Stimulated activated CD8-positive, alpha-beta memory T cell treated with anti-CD3 and anti-CD28 coated beads, Interleukin-4, amount 100 ng/mL, for 48 hours (primary cell): ENCODE data around the gene KRT71.

ENCODE experiments used
- DNase-seq: peaks from one replicate; pipeline ENCODE4 v3.0.0-alpha.2; 2020

KRT71 gene

DNA sequence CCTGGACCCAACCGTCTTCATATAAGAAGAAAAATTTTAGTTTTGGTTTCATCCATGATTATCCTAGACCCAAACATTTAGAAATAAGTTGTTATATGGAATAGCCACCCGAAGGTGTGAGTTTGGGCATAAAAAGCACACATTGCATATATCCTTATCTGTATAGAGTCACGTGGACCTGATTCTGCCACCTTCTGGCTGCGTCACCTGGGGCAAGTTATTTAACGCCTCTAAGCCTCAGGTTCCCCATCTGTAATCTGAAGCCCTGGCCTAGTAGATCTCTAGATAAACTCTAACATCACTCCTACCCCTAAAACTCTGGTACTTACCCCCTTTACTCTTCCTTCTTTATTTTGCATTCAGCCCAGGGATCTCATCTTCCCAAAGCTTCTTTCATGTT is 18.5 kb downstream of the KRT71 start:
- DNase-seq, result no peak

DNA sequence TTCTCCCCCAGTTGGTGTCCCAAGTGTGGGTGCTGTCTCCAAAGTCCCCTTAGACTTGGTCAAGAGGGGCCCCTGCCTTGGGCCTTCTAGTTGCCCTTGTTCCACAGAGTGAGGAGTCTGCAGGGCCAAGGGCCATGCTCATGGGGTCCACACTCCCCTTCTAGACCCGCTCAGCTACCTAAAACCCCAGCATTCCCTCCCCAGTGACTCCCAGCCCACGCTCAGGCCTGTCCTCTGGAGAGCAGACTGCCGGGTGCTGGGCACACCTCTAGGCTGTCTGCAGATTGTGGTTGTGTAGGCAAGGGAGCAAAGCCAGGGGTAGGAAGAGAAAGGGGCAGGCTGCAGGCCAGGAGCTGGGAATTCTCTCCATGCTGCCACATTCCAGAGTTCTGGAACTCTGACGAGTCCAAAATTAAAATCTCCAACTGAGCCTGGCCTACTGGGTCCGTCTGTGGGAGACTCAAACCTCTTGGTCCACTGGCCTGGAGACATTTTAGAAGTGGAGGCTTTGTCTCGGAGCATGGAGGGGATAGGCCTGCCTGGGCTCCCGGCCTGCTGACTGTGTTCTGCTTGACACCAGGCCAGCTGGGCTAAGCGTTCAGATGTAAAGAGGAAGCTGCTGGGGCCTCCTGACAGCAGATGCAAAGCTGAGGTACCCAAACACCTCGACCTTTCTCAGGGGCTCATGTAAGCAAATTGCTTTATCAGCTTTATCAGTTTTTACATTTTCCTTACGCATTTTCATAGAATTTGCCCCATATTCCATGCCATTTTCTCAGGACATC is 19.1 kb downstream of the KRT71 start:
- no peak for DNase-seq

DNA sequence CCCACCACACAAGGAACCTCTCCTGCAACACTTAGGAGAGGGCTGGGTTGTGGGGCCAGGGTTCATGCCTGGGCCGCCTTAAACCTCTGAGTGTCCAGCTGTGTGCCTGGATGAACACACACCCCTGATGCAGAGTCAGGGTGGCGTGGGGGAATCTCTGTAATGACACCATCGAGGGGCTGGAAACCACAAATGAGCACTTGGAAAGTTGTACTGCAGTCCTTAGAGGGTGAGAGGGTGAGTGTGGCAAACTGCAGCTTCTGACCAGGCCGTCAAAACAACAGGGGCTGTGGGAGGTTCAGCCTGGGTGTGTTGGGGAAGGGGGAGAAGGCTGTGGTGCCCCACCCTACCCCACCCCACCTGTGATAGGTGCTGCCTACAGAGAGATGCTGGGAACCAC is 20.3 kb downstream of the KRT71 start:
- DNase-seq, result no peak

DNA sequence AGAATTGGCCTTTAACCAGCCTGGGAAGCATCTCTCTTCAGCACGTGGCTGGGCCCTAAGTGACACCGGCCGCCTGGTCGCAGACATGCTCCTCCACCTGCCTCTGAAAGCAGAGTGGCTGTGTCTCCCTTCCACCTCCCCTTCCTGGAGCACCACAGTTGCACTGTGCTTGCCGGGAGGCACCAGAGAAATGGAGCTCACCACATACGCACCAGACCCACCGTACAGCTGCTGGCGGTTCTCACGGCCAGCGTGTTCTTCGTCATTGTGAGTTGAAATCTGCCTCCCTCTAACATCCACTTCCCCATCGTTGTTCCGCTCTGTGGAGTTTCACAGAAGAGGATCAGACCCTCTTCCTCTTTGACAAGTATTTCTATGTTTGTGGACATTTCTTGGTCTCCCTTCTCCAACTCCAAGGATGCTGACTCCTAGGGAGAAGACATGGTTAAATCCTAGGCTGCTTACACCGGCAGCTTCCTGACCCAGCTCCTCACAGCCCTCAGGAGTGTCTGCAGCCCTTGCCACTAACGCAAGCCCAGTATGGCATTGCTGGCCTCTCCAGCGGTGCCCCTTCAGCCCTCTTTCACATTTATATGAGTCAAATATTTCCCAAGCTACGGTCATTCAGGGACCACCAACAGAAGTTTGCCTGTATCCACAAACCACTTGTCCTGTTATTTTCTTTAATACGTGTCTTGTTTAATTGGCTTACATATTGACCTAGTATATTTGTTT is 21.2 kb downstream of the KRT71 start:
- DNase-seq, result no peak

DNA sequence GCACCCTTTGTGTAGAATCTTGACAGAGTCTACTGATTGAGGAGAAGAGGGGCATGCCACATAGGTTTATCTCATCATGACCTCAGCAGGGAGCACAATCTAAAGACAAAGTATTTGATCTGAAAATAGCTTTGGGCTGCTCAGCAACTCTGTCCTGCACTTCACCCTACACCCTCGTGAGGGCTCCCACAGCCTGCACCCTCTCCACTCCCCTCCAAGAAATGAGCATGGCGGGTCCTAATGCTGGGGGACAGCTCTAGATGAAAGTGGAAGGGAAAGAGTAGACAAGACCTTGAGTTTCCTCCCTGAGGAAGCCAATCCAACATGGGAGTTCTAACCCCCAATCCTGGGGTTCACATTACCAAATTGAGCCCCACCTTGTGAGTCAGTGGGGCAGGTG is 22.0 kb downstream of the KRT71 start:
- DNase-seq, result no peak

DNA sequence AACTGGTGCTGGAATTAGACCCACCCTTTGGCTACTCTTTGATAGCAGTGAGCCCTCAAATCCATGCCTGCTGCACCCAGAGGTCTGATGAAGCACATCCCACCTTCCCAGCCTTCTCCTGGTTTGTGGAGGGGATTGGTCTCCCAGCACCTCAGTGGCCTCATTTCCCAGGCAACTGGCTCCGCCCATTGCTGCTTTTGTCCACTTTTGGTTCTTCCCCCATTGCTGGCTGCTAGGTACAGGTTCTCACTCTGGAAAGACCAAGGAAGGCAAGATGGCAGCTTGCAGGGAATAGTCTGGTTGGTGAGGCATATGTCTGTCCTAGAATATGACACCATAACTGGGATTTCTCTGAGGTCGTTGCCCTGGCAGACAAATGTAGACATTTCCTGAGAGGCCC is 22.6 kb downstream of the KRT71 start:
- DNase-seq, result no peak

DNA sequence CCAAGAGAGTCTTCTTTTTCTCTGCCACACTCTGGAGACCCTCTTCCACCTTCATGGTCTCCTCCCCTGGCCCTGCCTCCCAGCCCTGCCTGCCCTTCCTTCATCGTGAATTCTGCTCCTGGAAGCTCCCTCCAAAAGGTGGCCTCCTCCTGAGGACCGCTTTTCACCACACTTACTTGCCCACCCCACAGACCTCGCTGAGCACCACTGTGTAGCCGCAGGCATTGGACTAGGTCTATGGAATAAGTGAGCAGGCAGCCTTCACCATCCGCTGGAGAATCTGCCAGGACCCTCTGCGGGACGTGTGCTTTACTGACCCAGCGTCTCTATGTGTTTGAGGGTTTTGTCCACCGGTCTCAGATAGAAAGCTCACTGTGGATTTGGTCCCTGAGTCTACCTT is 23.1 kb downstream of the KRT71 start:
- DNase-seq, result no peak

DNA sequence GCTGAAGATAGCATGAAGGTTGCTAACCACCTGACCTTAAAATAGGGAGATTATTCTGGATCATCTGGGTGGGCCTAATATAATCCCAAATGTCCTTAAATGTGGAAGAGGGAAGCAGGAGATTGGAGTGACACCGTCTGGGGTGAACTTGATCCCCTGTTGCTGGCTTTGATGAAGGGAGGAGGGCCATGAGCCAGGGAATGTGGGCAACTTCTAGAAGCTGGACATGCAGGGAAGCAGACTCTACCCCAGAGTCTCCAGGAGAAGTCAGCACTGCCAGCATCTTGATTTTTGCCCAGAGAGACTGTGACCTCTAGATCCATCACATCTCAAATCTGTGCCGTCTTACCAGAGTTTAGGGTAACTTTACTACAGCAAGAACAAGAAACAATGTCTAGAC is 23.5 kb downstream of the KRT71 start:
- no peak for DNase-seq

DNA sequence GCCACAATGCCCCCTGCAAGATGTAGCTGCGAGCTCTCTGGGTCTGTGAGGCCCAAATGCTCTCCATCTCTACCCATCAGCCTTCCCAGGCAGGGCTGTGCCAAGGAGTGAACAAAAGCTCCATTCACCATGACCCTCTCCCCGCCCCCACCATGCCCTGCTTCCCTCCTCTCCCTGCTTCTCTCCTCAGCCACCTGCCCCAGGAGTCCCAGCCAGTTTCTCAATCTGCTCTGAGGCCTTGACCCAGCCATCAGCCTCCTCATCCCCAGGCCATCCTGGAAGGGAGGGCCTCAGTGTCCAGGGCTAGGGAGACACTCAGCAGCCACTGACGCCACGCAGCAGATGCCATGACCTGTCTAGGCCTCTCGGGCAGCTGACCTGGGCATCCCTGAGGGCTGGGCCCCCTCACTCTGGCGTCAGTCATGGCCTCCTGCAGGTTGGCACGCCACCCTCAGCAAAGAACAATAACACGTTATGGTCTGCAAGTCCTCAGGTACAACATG is 24.3 kb downstream of the KRT71 start:
- DNase-seq, result no peak

DNA sequence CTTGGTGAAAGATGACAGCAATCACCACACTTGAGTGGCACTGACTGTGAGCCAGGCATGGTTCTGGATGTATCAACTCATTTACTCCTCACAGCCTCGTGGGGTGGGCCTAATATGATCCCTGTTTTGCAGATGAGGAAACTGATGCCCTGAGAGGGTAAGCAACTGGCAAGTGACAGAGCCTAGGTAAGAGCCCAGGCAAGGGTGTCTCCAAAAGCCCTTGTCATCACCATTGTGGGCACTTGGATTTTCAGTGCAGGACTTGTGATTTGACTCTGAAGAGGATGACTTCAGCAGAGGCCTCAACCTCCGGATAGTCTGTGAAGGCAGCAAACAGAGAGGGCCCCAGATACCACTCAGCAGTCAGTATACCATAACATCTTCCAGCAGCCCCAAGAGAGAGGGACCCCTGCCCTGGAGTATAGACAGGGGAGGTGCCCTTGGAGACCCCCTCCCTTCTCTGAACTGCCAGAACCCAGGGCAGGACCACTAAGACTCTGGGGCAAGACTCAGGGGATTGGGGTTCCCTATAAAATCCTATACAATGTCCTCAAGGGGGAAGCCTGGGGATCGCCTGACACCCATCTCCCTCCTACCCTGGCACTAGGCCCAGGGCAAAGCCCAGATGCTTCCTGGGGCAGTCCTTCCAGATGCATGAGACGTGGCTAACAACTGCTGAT is 25.7 kb downstream of the KRT71 start:
- DNase-seq, result peak; percentile 12

DNA sequence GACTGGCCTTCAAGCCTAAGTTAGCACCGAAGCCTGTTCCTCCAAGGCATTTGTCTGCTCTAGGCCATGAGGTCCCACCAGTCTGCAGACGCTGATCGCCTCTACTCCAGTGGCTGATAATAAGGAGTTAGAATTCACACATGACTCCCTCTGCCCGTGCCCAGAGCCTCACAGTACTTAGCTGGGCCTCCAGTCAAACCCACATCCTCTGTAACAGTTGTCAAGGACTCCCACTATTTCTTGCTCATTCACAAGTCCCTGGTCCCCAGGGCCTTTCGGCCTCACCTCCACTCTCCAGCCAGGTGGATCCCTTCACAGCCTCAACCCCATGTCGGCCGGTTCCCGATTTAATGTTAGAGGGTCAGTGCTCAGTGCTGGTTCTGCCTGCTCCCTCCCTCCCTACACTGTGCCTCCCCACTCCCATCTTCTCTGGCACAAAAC is 26.4 kb downstream of the KRT71 start:
- no peak for DNase-seq

DNA sequence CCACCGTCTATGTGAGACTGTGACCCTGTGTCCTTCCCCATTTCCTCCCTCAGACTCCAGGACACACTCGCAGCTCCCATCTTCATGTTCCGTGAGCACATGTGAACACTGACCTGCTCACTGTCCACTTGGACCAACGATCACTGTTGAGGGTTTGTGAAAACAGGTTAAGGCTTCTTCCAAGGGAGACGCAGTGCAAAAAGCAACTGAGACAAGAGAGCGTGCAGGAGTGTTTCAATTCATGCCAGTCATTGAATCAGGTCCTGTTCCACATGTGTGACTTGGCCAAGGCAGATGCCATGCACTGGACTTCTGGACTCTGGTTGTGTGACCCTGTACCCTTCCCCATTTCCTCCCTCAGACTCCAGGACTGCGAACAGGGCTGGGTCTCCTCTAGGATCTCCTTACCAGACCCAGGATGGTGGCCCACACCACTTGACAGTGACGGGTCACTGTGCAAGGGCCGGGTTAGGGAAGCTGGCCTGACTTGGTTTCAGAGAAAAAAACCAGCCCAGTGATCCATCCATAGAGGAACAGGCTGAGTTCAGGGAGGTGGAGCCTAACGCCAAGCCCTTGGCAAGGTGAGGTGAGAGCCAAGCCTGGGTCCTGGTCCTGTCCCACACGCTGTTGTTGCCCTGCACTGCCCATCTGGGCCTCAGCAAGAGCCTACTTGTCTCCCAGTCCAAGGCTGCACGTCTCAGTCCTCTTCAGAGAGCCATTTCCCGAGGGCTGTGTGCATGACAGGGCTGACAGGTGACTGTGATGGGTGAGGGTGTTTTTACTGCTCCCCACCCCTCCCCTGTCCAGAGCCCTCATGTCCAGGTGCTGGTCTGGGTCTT is 27.1 kb downstream of the KRT71 start:
- peak; percentile 20 for DNase-seq

DNA sequence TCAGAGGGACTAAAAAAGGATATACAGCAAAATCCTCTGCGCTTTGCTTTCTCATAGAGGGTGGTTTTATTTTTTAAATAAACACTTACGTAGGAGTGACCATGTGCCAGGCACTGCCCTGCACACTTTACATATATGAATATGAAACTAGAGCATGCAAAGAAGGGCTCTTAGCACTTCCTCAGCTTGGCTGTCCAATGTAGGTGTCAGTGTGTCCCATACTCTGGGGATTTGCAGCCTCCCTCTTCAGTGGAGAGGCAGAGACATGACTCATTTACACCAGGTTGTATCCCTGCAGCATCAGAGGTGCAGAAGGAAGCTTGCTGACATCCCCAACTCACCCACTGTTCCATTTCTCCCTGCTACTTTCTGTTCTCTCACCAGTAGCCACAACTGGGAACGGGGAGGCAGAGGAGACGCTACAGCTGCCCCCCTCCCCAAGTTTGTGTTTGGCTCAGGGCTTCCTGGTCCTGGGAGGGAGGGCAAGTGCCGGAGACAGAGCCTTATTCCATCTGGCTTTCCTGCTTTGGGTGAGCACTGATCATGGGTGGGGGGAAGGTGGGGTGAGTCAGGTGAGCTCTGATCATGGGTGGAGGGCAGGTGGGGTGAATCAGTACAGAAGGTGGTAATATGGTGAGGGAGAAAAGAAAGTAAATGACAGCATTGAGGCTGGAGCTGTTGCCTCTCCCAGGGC is 27.9 kb downstream of the KRT71 start:
- DNase-seq, result no peak

DNA sequence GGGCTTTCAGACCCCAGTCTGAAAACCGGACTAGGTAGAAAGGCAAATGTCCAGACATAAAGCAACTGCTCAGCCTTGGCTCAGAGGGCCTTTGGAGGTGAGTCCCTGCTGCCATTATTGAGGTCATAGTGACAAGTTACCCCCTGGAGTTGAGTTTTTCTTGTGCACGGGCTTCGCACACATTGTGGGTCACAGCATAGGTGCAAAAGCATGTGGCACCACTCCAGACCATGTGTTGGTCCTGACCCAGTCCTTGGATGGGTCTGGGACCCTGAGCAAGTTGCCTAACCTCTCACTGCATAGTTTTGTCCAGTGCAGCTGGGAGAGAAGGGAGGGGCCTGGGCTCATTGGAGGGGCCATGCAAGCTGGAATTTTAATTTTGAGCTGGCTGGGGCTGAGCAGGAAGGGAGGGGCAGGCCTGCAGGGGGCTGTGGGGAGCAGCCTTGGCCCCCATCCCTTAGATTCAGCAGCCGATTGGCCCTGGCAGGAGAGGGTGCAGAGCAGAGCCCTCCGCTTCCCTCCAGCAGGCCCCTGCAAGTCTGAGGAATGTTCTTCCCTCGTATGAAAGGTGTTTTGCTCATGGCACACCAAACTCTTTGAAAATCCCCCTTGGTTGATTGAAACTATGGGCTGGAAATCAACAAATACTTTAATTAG is 28.6 kb downstream of the KRT71 start:
- DNase-seq, result no peak

DNA sequence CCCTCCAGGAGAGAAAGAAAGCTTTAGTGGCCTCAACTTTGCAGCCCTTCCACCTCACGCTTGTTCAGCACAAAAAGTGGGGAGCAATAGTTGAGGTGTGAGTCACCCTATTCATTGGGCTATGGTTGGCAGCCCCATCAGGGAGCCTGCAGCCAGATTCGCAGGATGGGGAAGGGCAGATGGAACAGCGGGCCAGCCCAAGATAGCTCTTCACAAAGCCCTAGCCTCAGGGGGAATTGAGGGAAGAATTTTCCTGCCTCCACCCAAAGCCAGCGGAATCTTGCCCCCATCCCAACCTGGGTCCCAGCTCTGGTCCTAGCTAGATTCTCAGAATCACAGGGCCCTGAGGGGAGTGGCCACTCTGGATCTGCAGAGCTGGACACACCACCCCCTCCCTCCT is 29.1 kb downstream of the KRT71 start:
- DNase-seq, result peak; percentile 16

DNA sequence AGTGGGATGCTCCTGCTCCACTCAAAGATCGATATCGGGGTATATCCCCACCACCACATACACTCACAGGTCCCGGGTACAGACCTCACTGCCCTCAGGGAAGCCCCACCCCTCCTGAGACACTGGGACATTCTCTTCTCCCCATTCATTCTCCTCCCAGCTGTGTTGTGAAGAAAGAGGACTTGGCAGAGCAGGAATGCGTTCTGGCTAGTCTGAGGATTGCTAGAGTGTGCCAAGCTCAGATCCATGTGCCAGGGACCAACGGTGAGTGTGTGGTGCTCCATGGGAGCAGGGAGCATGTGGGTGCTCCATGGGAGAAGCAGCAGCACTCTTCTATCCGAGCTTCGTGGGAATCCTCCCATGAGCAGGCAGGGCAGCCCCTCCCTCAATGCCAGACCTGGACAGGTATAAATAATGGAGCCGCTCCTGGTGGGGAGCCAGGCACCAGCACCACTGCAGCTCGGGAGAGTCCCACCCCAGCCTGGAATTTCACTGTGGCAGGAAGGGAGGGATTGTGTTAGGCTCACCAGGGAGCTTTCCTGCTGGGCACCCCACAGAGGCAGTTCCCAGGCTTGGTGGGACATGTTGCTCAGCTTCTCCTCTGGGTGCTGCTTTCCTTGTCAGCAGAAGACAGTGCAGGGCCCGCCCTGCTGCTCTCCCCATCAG is 30.5 kb downstream of the KRT71 start:
- DNase-seq, result peak; percentile 13

DNA sequence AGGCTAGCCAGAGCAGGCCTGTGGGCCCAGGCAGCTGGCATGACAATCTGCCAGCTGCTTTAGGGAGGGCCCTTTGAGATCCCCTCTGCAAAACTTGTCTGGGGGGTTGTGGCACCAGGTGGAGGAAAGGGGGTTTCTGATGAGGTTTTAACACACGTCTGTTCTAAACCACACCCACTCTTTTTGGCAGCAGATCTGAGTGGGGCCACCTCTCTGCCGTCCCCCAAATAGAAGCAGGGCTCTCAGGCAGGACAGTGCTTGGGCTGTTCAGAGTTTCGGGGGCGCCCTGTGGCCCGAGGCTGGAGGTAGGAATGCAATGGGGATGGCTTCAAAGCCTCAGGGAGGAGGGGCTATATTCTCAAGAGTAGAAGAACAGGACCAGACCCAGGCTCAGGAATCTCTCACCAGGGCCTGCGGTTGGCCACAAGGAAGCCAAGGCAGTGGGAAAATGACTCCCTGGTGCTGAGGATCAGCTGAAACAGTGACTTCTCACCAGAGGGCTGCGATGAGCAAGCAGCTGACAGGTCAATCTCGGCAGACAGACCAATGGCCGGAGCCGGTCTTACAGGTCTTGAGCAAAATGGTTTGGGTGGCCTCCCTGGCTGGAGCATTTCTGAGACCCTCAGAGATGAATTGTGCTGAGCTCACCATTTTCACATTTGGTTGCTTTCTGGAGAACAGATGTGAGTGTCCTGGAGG is 31.2 kb downstream of the KRT71 start:
- peak; percentile 17 for DNase-seq

DNA sequence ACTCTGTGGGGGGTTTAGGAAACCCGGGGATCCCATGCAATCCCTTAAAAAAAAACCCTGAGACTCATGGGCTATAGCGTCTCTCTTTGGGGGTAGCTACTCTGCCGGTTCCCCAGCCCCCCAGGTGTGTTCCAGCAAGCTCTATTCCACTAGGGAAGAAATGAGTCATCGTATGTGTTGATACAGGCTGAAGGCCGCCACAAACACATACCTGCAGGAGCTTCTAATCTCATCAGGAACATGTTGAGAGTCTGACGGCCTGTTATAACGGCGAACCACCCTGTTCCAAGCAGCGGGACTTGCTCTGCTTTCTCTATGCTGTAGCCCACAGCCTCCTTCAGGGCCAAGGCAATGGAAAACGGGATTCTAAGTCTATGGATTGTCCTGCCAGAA is 31.8 kb downstream of the KRT71 start:
- DNase-seq, result peak; percentile 7

DNA sequence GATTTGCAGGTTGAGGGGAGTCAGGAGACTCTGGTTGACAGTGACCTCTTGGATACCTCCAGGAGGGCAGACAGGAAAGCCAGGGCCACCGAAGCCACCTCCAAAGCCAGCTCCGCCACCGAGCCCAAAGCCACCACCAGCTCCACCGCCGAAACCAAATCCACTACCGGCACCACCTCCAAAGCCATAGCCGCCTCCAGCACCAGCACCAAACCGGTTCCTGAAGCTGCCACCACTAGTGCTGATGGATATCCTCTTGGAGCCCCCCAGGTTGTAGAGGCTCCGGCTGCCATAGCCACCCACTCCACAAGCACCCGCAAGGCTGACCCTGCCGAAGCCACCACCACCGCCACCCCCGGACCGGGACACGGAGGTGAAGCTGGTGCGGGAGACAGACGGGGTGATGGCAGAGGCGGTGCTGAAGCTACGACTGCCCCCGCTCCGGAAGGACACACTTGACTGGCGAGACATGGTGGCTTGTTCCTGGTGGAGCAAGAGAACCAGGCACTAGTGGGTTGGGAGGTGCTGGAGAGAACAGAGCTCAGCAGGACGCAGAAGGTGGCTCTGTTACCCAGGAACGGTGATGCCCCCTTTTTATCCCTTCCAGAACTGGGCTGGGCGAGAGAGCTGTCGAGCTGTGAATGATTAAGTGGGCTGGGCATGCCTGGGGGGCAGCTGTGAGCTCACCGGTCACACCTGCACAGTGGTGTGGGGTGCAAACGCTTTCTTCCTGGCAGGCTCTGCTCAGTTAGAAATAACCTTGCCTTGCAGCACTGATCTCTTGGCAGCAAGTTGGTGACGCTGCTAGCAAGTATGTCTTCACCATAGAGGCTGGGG is 32.9 kb downstream of the KRT71 start, which contains the start of gene KRT5:
KRT5 (minus strand) TSS at position 569 of the 837 bp plus-strand sequence; CDS start at position 471, 98 bp downstream.
- DNase-seq, result no peak
